IMR-90 (cell line): Measurements from ENCODE around the gene TRAPPC10. TPM values are rescaled to one million over a fixed set of nuclear protein-coding genes. Genes with fewer than 3 reads are reported as not detected.

Experiments
- ATAC-seq: fragments of 200-7000 bp; cut with Tn5 transposase; 2 replicates; pipeline ENCODE4 v1.9.1; 2020; ENCODE audit warnings: low read depth, mild to moderate bottlenecking, moderate library complexity
- BruUV-seq: library from RNA; stranded (reverse); fragments of 400-500 nt; replicated peaks from 2 replicates; lab custom pipeline; 2021; lab: Mats Ljungman, UMichigan
- CTCF ChIA-PET: fragments of 300-600 bp; formaldehyde crosslinking; extraction: SDS; loops from one replicate; lab custom pipeline; 2021; ENCODE audit warnings: antibody characterized with exemption; lab: Yijun Ruan, JAX
- POLR2A ChIA-PET: fragments of 300-600 bp; sonication (Branson Sonifier 250); formaldehyde crosslinking; loops from one replicate; lab custom pipeline; 2022; ENCODE audit warnings: antibody characterized with exemption; ENCODE audit not compliant: unreplicated experiment; lab: Charles Lee
- DNase-seq: peaks from one replicate; pipeline ENCODE4 v3.0.0; 2013
- H2AFZ ChIP-seq: replicated peaks from 2 replicates; pipeline ENCODE3; 2013; ENCODE audit warnings: low read length, mild to moderate bottlenecking; ENCODE audit not compliant: poor library complexity
- H2AK5ac ChIP-seq: 2 replicates; pipeline ENCODE4 v1.6.1; 2013; ENCODE audit warnings: low read depth, low read length, inconsistent platforms
- H2AK9ac ChIP-seq: replicated peaks from 2 replicates; pipeline ENCODE3; 2013; ENCODE audit warnings: mild to moderate bottlenecking, low read depth, low read length, moderate library complexity; ENCODE audit not compliant: poor library complexity
- H2BK120ac ChIP-seq: 2 replicates; pipeline ENCODE4 v1.6.1; 2013; ENCODE audit warnings: low read depth, low read length, inconsistent platforms
- H2BK15ac ChIP-seq: 3 replicates; pipeline ENCODE4 v1.6.1; 2013; ENCODE audit warnings: low read depth, low read length, inconsistent platforms
- H2BK20ac ChIP-seq: 2 replicates; pipeline ENCODE4 v1.6.1; 2013; ENCODE audit warnings: low read depth, mild to moderate bottlenecking, inconsistent platforms, low read length, moderate library complexity
- H2BK5ac ChIP-seq: 2 replicates; pipeline ENCODE4 v1.6.1; 2013; ENCODE audit warnings: mild to moderate bottlenecking, low read depth, low read length, inconsistent platforms; ENCODE audit not compliant: poor library complexity, severe bottlenecking
- H3K14ac ChIP-seq: replicated peaks from 2 replicates; pipeline ENCODE4 v1.6.1; 2013; ENCODE audit warnings: low read depth, low read length, inconsistent platforms
- H3K18ac ChIP-seq: 2 replicates; pipeline ENCODE4 v1.6.1; 2013; ENCODE audit warnings: low read depth, low read length, control low read depth
- H3K23ac ChIP-seq: 2 replicates; pipeline ENCODE4 v1.6.1; 2013; ENCODE audit warnings: low read depth, low read length, inconsistent platforms
- H3K27ac ChIP-seq: 2 replicates; pipeline ENCODE4 v1.5.1; 2013; ENCODE audit warnings: mild to moderate bottlenecking, control low read depth, low read length; ENCODE audit not compliant: insufficient read depth
- H3K27me3 ChIP-seq: 2 replicates; pipeline ENCODE4 v1.6.1; 2013; ENCODE audit warnings: low read length; ENCODE audit not compliant: control insufficient read depth, insufficient read depth
- H3K36me3 ChIP-seq: 2 replicates; pipeline ENCODE4 v1.6.1; 2013; ENCODE audit warnings: low read length, mixed read lengths; ENCODE audit not compliant: control insufficient read depth, insufficient read depth
- H3K4ac ChIP-seq: 2 replicates; pipeline ENCODE4 v1.6.1; 2013; ENCODE audit warnings: low read depth, low read length, inconsistent platforms
- H3K4me1 ChIP-seq: 2 replicates; pipeline ENCODE4 v1.6.1; 2013; ENCODE audit warnings: low read length, mixed read lengths; ENCODE audit not compliant: control insufficient read depth, insufficient read depth
- H3K4me2 ChIP-seq: 2 replicates; pipeline ENCODE4 v1.6.1; 2013; ENCODE audit warnings: low read depth, mild to moderate bottlenecking, control low read depth, low read length, moderate library complexity
- H3K4me3 ChIP-seq: 2 replicates; pipeline ENCODE4 v1.5.1; 2013; ENCODE audit warnings: low read depth, mild to moderate bottlenecking, control low read depth, low read length, moderate library complexity; ENCODE audit not compliant: insufficient read depth
- H3K56ac ChIP-seq: 2 replicates; pipeline ENCODE4 v1.6.1; 2013; ENCODE audit warnings: low read length, inconsistent platforms; ENCODE audit not compliant: insufficient read depth; ENCODE audit errors: extremely low read depth
- H3K79me1 ChIP-seq, 2 experiments: 2 replicates each; pipeline ENCODE4 v1.6.1; 2013; ENCODE audit warnings: low read length in 2 of 2, inconsistent platforms in 1 of 2, low read depth in 1 of 2
- H3K9ac ChIP-seq: 2 replicates; pipeline ENCODE4 v1.6.1; 2013; ENCODE audit warnings: low read depth, low read length, control low read depth
- H3K9me1 ChIP-seq: 2 replicates; pipeline ENCODE4 v1.6.1; 2013; ENCODE audit warnings: low read length, inconsistent platforms; ENCODE audit not compliant: insufficient read depth
- H3K9me3 ChIP-seq: 2 replicates; pipeline ENCODE4 v1.6.1; 2013; ENCODE audit warnings: low read length; ENCODE audit not compliant: control insufficient read depth, insufficient read depth
- H4K20me1 ChIP-seq: 2 replicates; pipeline ENCODE4 v1.6.1; 2013; ENCODE audit warnings: low read length, inconsistent platforms; ENCODE audit not compliant: insufficient read depth
- H4K5ac ChIP-seq: 2 replicates; pipeline ENCODE4 v1.6.1; 2013; ENCODE audit warnings: mild to moderate bottlenecking, low read depth, low read length, control low read depth
- H4K8ac ChIP-seq, 2 experiments: 2 replicates each; pipeline ENCODE4 v1.6.1; 2013; ENCODE audit warnings: low read depth in 2 of 2, low read length in 2 of 2, control low read depth in 1 of 2, inconsistent platforms in 1 of 2
- H4K91ac ChIP-seq: 2 replicates; pipeline ENCODE4 v1.6.1; 2013; ENCODE audit warnings: low read depth, low read length, inconsistent platforms; ENCODE audit not compliant: insufficient read depth
- BHLHE40 ChIP-seq: fragments of 150-350 bp; IDR thresholded peaks from 2 replicates; pipeline ENCODE4 v1.6.1; 2016; ENCODE audit warnings: mild to moderate bottlenecking, low read depth, low read length
- CEBPB ChIP-seq: IDR thresholded peaks from 2 replicates; pipeline ENCODE4 v1.6.1; 2012; ENCODE audit warnings: low read depth, low read length, improper control_type of control experiment
- ELK1 ChIP-seq: fragments of 150-350 bp; IDR thresholded peaks from 2 replicates; pipeline ENCODE4 v1.6.1; 2016; ENCODE audit warnings: low read depth, mild to moderate bottlenecking, low read length, moderate library complexity, borderline replicate concordance
- FOS ChIP-seq: fragments of 150-350 bp; IDR thresholded peaks from 2 replicates; pipeline ENCODE4 v1.6.1; 2016; ENCODE audit warnings: low read depth, low read length
- MAFK ChIP-seq: IDR thresholded peaks from 2 replicates; pipeline ENCODE4 v1.6.1; 2012; ENCODE audit warnings: low read depth, low read length, improper control_type of control experiment
- NFE2L2 ChIP-seq: fragments of 150-350 bp; IDR thresholded peaks from 2 replicates; pipeline ENCODE4 v1.6.1; 2016; ENCODE audit warnings: low read depth, mild to moderate bottlenecking, low read length
- POLR2A ChIP-seq: IDR thresholded peaks from 2 replicates; pipeline ENCODE4 v1.6.1; 2012; ENCODE audit warnings: mild to moderate bottlenecking, low read depth, low read length
- RAD21 ChIP-seq: IDR thresholded peaks from 2 replicates; pipeline ENCODE4 v1.6.1; 2012; ENCODE audit warnings: low read length, improper control_type of control experiment
- RCOR1 ChIP-seq: IDR thresholded peaks from 2 replicates; pipeline ENCODE4 v1.6.1; 2012; ENCODE audit warnings: mild to moderate bottlenecking, low read length, improper control_type of control experiment; ENCODE audit not compliant: insufficient replicate concordance
- RFX5 ChIP-seq: IDR thresholded peaks from 2 replicates; pipeline ENCODE4 v1.8.0; 2012; ENCODE audit warnings: low read depth, mild to moderate bottlenecking, low read length, moderate library complexity
- SMC3 ChIP-seq: fragments of 150-350 bp; IDR thresholded peaks from 2 replicates; pipeline ENCODE4 v1.6.1; 2016; ENCODE audit warnings: low read depth, mild to moderate bottlenecking, antibody characterized with exemption, low read length, moderate library complexity
- WGBS, 2 experiments: methylation state at CpG; one replicate each; pipeline versions ENCODE4 v1.1.5 to v1.1.7; 2013; ENCODE audit warnings: missing lambda C conversion rate in 2 of 2; ENCODE audit not compliant: insufficient read length in 1 of 2; ENCODE audit errors: extremely low coverage in 2 of 2; 5-methylcytosine and 5-hydroxymethylcytosine counted together
- dilution Hi-C: fragments of 300-500 bp; cut with HindIII; formaldehyde crosslinking; loops from one replicate; pipeline ENCODE4 v1.14.3; 2018; ENCODE audit warnings: low sequenced_read_pairs; ENCODE audit not compliant: unreplicated experiment
- in situ Hi-C: fragments of 300-500 bp; cut with MboI; formaldehyde crosslinking; loops from 3 replicates; pipeline ENCODE4 v1.14.3; 2019; ENCODE audit warnings: low sequenced_read_pairs, inconsistent platforms, mixed read lengths
- intact Hi-C: fragments of 100-400 bp; cut with micrococcal nuclease; formaldehyde crosslinking; loops from 2 replicates; pipeline ENCODE4 v1.10.0; 2022
- polyA plus RNA-seq, 3 experiments: library from polyadenylated mRNA; depleted of rRNA; stranded (reverse); fragments of >200 nt; gene quantifications; 2 replicates each; pipeline ENCODE4 v1.2.3, GENCODE V29; 2012; ENCODE audit warnings: low replicate concordance in 1 of 3
- total RNA-seq: library from RNA; depleted of rRNA; stranded (reverse); fragments of >200 nt; gene quantifications from 2 replicates; pipeline ENCODE4 v1.2.3, GENCODE V29; 2012

Gene TRAPPC10
- total and polyA plus RNA-seq, 2 of the 4 experiments (the other 2 are of a cell fraction) = 17.8 to 18.1 TPM

DNA sequence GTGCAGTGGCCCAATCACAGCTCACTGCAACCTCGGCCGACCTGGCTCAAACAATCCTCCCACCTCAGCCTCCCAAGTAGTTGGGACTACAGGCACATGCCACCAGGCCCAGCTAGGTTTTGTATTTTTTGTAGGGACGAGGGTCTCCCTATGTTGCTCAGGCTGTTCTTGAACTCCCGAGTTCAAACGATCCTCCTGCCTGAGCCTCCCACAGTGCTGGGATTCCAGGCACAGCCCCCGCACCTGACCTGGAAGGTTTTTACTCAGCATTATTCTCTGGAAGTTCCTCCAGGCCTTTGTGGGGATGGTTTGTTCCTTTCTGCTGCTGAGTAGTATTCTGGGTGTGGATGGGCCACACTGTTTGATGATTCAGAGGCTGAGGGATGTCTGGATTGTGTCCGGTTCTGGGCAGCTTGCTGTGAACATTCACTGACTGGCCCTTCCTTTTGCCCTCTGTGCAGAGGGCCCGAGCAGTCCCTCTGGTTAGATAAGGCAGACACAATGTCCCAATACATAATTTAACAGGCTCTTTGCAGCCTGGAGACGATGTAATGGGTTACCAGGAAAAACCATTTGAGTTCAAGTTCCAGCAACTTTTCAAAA, 6.0 kb upstream of the TRAPPC10 start:
- H3K36me3 ChIP-seq = no peaks in the 10 kb centered on the region
- peak overlapping the region; percentile 91 for H2BK5ac ChIP-seq
- peak overlapping the region; percentile 94 for H3K4ac ChIP-seq
- TF ChIP-seq FOS (peak; percentile 67), RAD21 (0 out of 2 replicates have a peak, but pooled peaks have one; percentile 3), BHLHE40 (peak; percentile 29; the same call in 1 of the 2 replicates), NFE2L2 (peak; percentile 4; the same call in 1 of the 2 replicates), MAFK (peak; percentile 36; the same call in 1 of the 2 replicates), ELK1 (no peak), RFX5 (peak; percentile 23; the same call in 1 of the 2 replicates), POLR2A (no peak), CEBPB (peak; percentile 36; the same call in 1 of the 2 replicates), SMC3 (no peak), RCOR1 (no peak)
- H3K9ac ChIP-seq = no peak overlapping the region
- dilution Hi-C loops = no loop called here
- DNase-seq (peak; percentile 90), ATAC-seq (peak; percentile 99)
- H3K4me3 ChIP-seq = no peak overlapping the region
- H3K23ac ChIP-seq = peak overlapping the region; percentile 66
- no TSS peak for BruUV-seq
- no peaks in the 10 kb centered on the region for H3K27me3 ChIP-seq
- ChIA-PET POLR2A (no interaction called here), CTCF (no interaction called here)
- peak overlapping the region; percentile 98 for H2AK5ac ChIP-seq
- H3K9me1 ChIP-seq = peaks cover 13% of the 10 kb centered on the region
- peaks cover 7% of the 10 kb centered on the region for H3K4me1 ChIP-seq
- H3K56ac ChIP-seq = peak overlapping the region; percentile 30; the same call in 1 of the 2 replicates
- no peaks in the 10 kb centered on the region for H3K9me3 ChIP-seq
- peak overlapping the region; percentile 72 for H4K5ac ChIP-seq
- peak overlapping the region; percentile 33 to 98; a peak in 3 of 4 replicates for H4K8ac ChIP-seq
- peak overlapping the region; percentile 97 for H3K14ac ChIP-seq
- intact Hi-C loops = no loop called here
- H2BK120ac ChIP-seq = peak overlapping the region; percentile 93
- H3K79me1 ChIP-seq = peaks cover 3 to 7% of the 10 kb centered on the region in 2 experiments; a peak in 3 of 4 replicates
- H2BK20ac ChIP-seq = peak overlapping the region; percentile 85
- WGBS, 2 experiments = no CpG with 5 or more reads among the region's 9 CpGs
- peak overlapping the region; percentile 89 for H2AK9ac ChIP-seq
- no peaks in the 10 kb centered on the region for H4K20me1 ChIP-seq
- H2AFZ ChIP-seq = peak overlapping the region; percentile 89
- peak overlapping the region; percentile 96; the same call in 1 of the 3 replicates for H2BK15ac ChIP-seq
- H3K18ac ChIP-seq = no peak overlapping the region; the same call in 1 of the 2 replicates
- peak overlapping the region; percentile 71 for H3K27ac ChIP-seq
- in situ Hi-C loops = no loop called here
- no peak overlapping the region for H3K4me2 ChIP-seq
- H4K91ac ChIP-seq = peak overlapping the region; percentile 89
